H1 (cell line): ENCODE data around the gene POP7. TPM values are rescaled to one million over a fixed set of nuclear protein-coding genes. Genes with fewer than 3 reads are reported as not detected.

Experiments used
- CTCF ChIA-PET: fragments of 300-600 bp; sonication (Branson Sonifier 250); formaldehyde crosslinking; loops from one replicate; lab custom pipeline; 2021; ENCODE audit not compliant: partially characterized antibody; lab: Charles Lee
- POLR2A ChIA-PET: fragments of 300-600 bp; sonication (Branson Sonifier 250); formaldehyde crosslinking; loops from one replicate; lab custom pipeline; 2021; ENCODE audit warnings: inconsistent platforms; ENCODE audit not compliant: partially characterized antibody; lab: Charles Lee
- DNase-seq, 2 experiments: peaks; one replicate each; pipeline versions ENCODE4 v3.0.0 to v3.0.0-alpha.2; 2010 to 2022; ENCODE audit warnings: low spot score in 2 of 2, low read depth in 1 of 2, mixed read lengths in 1 of 2
- FAIRE-seq: peaks from 2 replicates; lab custom pipeline; 2011; peaks lifted over from hg19 to GRCh38; lab: Jason Lieb, UNC
- H2AFZ ChIP-seq: 2 replicates; pipeline ENCODE4 v1.8.1; 2012; ENCODE audit warnings: low read length, inconsistent platforms
- H2AK5ac ChIP-seq: 2 replicates; pipeline ENCODE4 v1.6.1; 2013; ENCODE audit warnings: low read depth, low read length
- H2BK120ac ChIP-seq: replicated peaks from 2 replicates; pipeline ENCODE3; 2013; ENCODE audit warnings: low read depth, low read length, inconsistent platforms
- H2BK12ac ChIP-seq: 2 replicates; pipeline ENCODE4 v1.6.1; 2013; ENCODE audit warnings: low read depth, low read length
- H2BK15ac ChIP-seq: 2 replicates; pipeline ENCODE4 v1.6.1; 2013; ENCODE audit warnings: low read length
- H2BK20ac ChIP-seq: 2 replicates; pipeline ENCODE4 v1.6.1; 2013; ENCODE audit warnings: low read length
- H2BK5ac ChIP-seq: 2 replicates; pipeline ENCODE4 v1.6.1; 2013; ENCODE audit warnings: low read depth, low read length
- H3K14ac ChIP-seq: 2 replicates; pipeline ENCODE4 v1.6.1; 2013; ENCODE audit warnings: inconsistent platforms; ENCODE audit not compliant: insufficient read length
- H3K18ac ChIP-seq: 2 replicates; pipeline ENCODE4 v1.6.1; 2013; ENCODE audit warnings: low read length; ENCODE audit errors: extremely low read depth
- H3K23ac ChIP-seq: 2 replicates; pipeline ENCODE4 v1.6.1; 2013; ENCODE audit warnings: inconsistent platforms; ENCODE audit not compliant: insufficient read length
- H3K23me2 ChIP-seq: 2 replicates; pipeline ENCODE4 v1.6.1; 2013; ENCODE audit warnings: low read depth, low read length
- H3K27ac ChIP-seq: 2 replicates; pipeline ENCODE4 v1.6.1; 2011; ENCODE audit warnings: low read depth, low read length, inconsistent platforms
- H3K27me3 ChIP-seq, 4 experiments: replicated peaks in 1 of 4; 1 replicate in 1 of 4; 2 replicates in 3 of 4; pipeline versions ENCODE4 v1.6.1 to v1.8.1; 2011 to 2013; ENCODE audit warnings: low read length in 3 of 4, mild to moderate bottlenecking in 3 of 4, inconsistent platforms in 2 of 4, mixed read lengths in 2 of 4, moderate library complexity in 1 of 4; ENCODE audit not compliant: control insufficient read depth in 3 of 4, insufficient read depth in 3 of 4; ENCODE audit errors: extremely low read depth in 1 of 4
- H3K36me3 ChIP-seq, 4 experiments: 2 replicates each; pipeline versions ENCODE4 v1.6.1 to v1.8.1; 2011 to 2013; ENCODE audit warnings: mild to moderate bottlenecking in 4 of 4, low read length in 3 of 4, moderate library complexity in 2 of 4, control low read depth in 1 of 4, inconsistent platforms in 1 of 4; ENCODE audit not compliant: insufficient read depth in 4 of 4, control insufficient read depth in 2 of 4
- H3K4ac ChIP-seq: replicated peaks from 2 replicates; pipeline ENCODE3; 2013; ENCODE audit warnings: low read length, low read depth, mixed read lengths, inconsistent platforms; ENCODE audit not compliant: insufficient read length
- H3K4me1 ChIP-seq, 4 experiments: replicated peaks in 1 of 4; 1 replicate in 1 of 4; 2 replicates in 3 of 4; pipeline versions ENCODE4 v1.6.1 to v1.8.1; 2011 to 2013; ENCODE audit warnings: low read length in 3 of 4, inconsistent platforms in 2 of 4, mixed read lengths in 1 of 4; ENCODE audit not compliant: insufficient read depth in 4 of 4, control insufficient read depth in 3 of 4
- H3K4me2 ChIP-seq, 2 experiments: 2 replicates each; pipeline versions ENCODE4 v1.6.1 to v1.8.1; 2011 to 2013; ENCODE audit warnings: low read depth in 2 of 2, low read length in 2 of 2, control low read depth in 1 of 2, inconsistent platforms in 1 of 2, mild to moderate bottlenecking in 1 of 2; ENCODE audit not compliant: insufficient read depth in 1 of 2
- H3K4me3 ChIP-seq, 4 experiments: fragments of 200-600, 300-600 bp in 1 of 4; sonication (generic), shearing (Covaris generic), sonication (Bioruptor Twin) in 1 of 4; 2 replicates each; pipeline versions ENCODE4 v1.5.1 to v1.8.1; 2011 to 2016; ENCODE audit warnings: low read length in 4 of 4, low read depth in 3 of 4, control low read depth in 2 of 4, inconsistent platforms in 2 of 4, mild to moderate bottlenecking in 2 of 4, mixed read lengths in 1 of 4, moderate library complexity in 1 of 4; ENCODE audit not compliant: insufficient read depth in 2 of 4; ENCODE audit errors: extremely low read depth in 1 of 4
- H3K56ac ChIP-seq: replicated peaks from 2 replicates; pipeline ENCODE3; 2013; ENCODE audit warnings: low read depth, mild to moderate bottlenecking, mixed read lengths, low read length, inconsistent platforms; ENCODE audit not compliant: insufficient read length
- H3K79me1 ChIP-seq: 2 replicates; pipeline ENCODE4 v1.6.1; 2013; ENCODE audit warnings: low read depth, low read length, control low read depth
- H3K79me2 ChIP-seq, 2 experiments: 2 replicates each; pipeline versions ENCODE4 v1.6.1 to v1.8.1; 2012 to 2013; ENCODE audit warnings: low read length in 2 of 2, mild to moderate bottlenecking in 2 of 2, inconsistent platforms in 1 of 2; ENCODE audit not compliant: insufficient read depth in 2 of 2, control insufficient read depth in 1 of 2
- H3K9ac ChIP-seq, 4 experiments: replicated peaks in 1 of 4; 1 replicate in 1 of 4; 2 replicates in 3 of 4; pipeline versions ENCODE4 v1.6.1 to v1.8.1; 2011 to 2013; ENCODE audit warnings: low read depth in 3 of 4, low read length in 3 of 4, control low read depth in 2 of 4, mild to moderate bottlenecking in 2 of 4, moderate library complexity in 2 of 4, inconsistent platforms in 1 of 4; ENCODE audit errors: extremely low read depth in 1 of 4
- H3K9me3 ChIP-seq, 2 experiments: 2 replicates each; pipeline versions ENCODE4 v1.6.1 to v1.8.1; 2012 to 2013; ENCODE audit warnings: mild to moderate bottlenecking in 2 of 2, moderate library complexity in 2 of 2, control low read depth in 1 of 2, inconsistent platforms in 1 of 2, low read depth in 1 of 2, low read length in 1 of 2, mixed read lengths in 1 of 2; ENCODE audit not compliant: insufficient read depth in 2 of 2
- H4K20me1 ChIP-seq, 2 experiments: replicated peaks in 1 of 2; 2 replicates each; pipeline versions ENCODE3 to v1.8.1; 2011 to 2013; ENCODE audit warnings: inconsistent platforms in 2 of 2, low read length in 2 of 2, mild to moderate bottlenecking in 1 of 2; ENCODE audit not compliant: insufficient read depth in 2 of 2, control insufficient read depth in 1 of 2
- H4K5ac ChIP-seq: 2 replicates; pipeline ENCODE4 v1.6.1; 2013; ENCODE audit warnings: low read length, low read depth, mixed read lengths, inconsistent platforms; ENCODE audit not compliant: insufficient read length
- H4K8ac ChIP-seq: 2 replicates; pipeline ENCODE4 v1.8.0; 2013; ENCODE audit warnings: mild to moderate bottlenecking, moderate library complexity, low read length, inconsistent platforms; ENCODE audit not compliant: insufficient read depth; ENCODE audit errors: extremely low read depth
- H4K91ac ChIP-seq: replicated peaks from 2 replicates; pipeline ENCODE3; 2013; ENCODE audit warnings: low read length, mixed read lengths, inconsistent platforms; ENCODE audit not compliant: insufficient read length
- BACH1 ChIP-seq: IDR thresholded peaks from 2 replicates; pipeline ENCODE4 v1.6.1; 2012; ENCODE audit warnings: low read length, improper control_type of control experiment
- CREB1 ChIP-seq: IDR thresholded peaks from 2 replicates; pipeline ENCODE4 v1.6.1; 2012; ENCODE audit warnings: inconsistent platforms
- POLR2A ChIP-seq, 2 experiments: IDR thresholded peaks; 1 replicate in 1 of 2; 2 replicates in 1 of 2; pipeline ENCODE4 v1.6.1; 2011; ENCODE audit warnings: low read depth in 2 of 2, low read length in 2 of 2, mild to moderate bottlenecking in 2 of 2; ENCODE audit errors: control extremely low read depth in 1 of 2
- POU5F1 ChIP-seq: IDR thresholded peaks from 2 replicates; pipeline ENCODE4 v1.6.1; 2011; ENCODE audit warnings: low read depth, mild to moderate bottlenecking, low read length, moderate library complexity
- RAD21 ChIP-seq, 2 experiments: IDR thresholded peaks in 1 of 2; conservative IDR thresholded peaks in 1 of 2; 2 replicates each; pipeline ENCODE4 v1.6.1; 2011; ENCODE audit warnings: low read depth in 2 of 2, low read length in 2 of 2, improper control_type of control experiment in 1 of 2, inconsistent platforms in 1 of 2, mild to moderate bottlenecking in 1 of 2, moderate library complexity in 1 of 2
- RNF2 ChIP-seq: fragments of 200-900, 300-1000 bp; sonication (generic); IDR thresholded peaks from 2 replicates; pipeline ENCODE4 v1.7.1; 2016; ENCODE audit warnings: borderline replicate concordance, low read depth, mild to moderate bottlenecking, antibody characterized with exemption, low read length; ENCODE audit not compliant: poor library complexity, severe bottlenecking; ENCODE audit errors: missing control alignments
- SIX5 ChIP-seq: IDR thresholded peaks from 2 replicates; pipeline ENCODE4 v1.6.1; 2011; ENCODE audit warnings: mild to moderate bottlenecking, low read depth, low read length
- SP1 ChIP-seq: IDR thresholded peaks from 2 replicates; pipeline ENCODE4 v1.6.1; 2011; ENCODE audit warnings: low read depth, low read length
- SRF ChIP-seq: IDR thresholded peaks from 2 replicates; pipeline ENCODE4 v1.6.1; 2011; ENCODE audit warnings: mild to moderate bottlenecking, low read depth, low read length, moderate library complexity
- TCF12 ChIP-seq: IDR thresholded peaks from 2 replicates; pipeline ENCODE4 v1.6.1; 2011; ENCODE audit warnings: low read depth, mild to moderate bottlenecking, low read length
- WGBS, 2 experiments: shearing (Covaris generic) in 1 of 2; methylation state at CpG; one replicate each; pipeline versions ENCODE4 v1.1.6 to v1.1.7; 2013 to 2015; ENCODE audit warnings: low lambda C conversion rate in 2 of 2, mixed read lengths in 2 of 2, inconsistent platforms in 1 of 2, low coverage in 1 of 2, missing lambda C conversion rate in 1 of 2; ENCODE audit not compliant: insufficient replicate concordance in 2 of 2, insufficient coverage in 1 of 2, insufficient read length in 1 of 2; ENCODE audit errors: extremely low coverage in 1 of 2, missing lambda C conversion rate in 1 of 2; 5-methylcytosine and 5-hydroxymethylcytosine counted together
- polyA plus RNA-seq, 7 experiments: library from polyadenylated mRNA; depleted of rRNA in 3 of 7; stranded (reverse) in 5 of 7; unstranded in 2 of 7; fragments of >200 nt in 5 of 7; fragments of 200-250 nt in 2 of 7; gene quantifications; 1 replicate in 5 of 7; 2 replicates in 1 of 7; 4 replicates in 1 of 7; pipeline versions ENCODE4 v1.2.1 to v1.2.3, GENCODE V29; 2011 to 2013; ENCODE audit warnings: missing spikeins in 2 of 7, mixed read lengths in 2 of 7
- total RNA-seq: library from RNA; stranded (reverse); fragmentation: NEBNext Ultra II Directional; extraction: Animal tissue kit (Norgen Biotek cat#: 25700); gene quantifications from 2 replicates; pipeline ENCODE4 v1.2.1, GENCODE V29; 2021

POP7 gene
- total and polyA plus RNA-seq, 2 of the 8 experiments (the other 6 are each of a cell fraction or from before 2014, with no cell fraction given): 92.5 to 135 TPM

- no peak overlapping the region for H3K27ac ChIP-seq
- no peaks in the 10 kb centered on the region; the same call in 1 of the 2 replicates for H3K23me2 ChIP-seq
- H2BK15ac ChIP-seq: no peak overlapping the region
- H2BK12ac ChIP-seq: no peak overlapping the region
- H3K27me3 ChIP-seq: no peaks in the 10 kb centered on the region
- peak overlapping the region in 1 of 4 experiments; percentile 0; a peak in 1 of 7 replicates for H3K9ac ChIP-seq
- FAIRE-seq: no peak
- peaks cover 10 to 44% of the 10 kb centered on the region in 2 experiments for H4K20me1 ChIP-seq
- no peak overlapping the region for H2BK20ac ChIP-seq
- WGBS, 2 experiments: 97% methylated on average over 29 of the region's 37 CpGs; no CpG with 5 or more reads in 1 of the 2 experiments
- no peak for TF ChIP-seq BACH1
- no peak for TF ChIP-seq RAD21 (IDR thresholded peaks at IDR 0.05 in 1 of 2, conservative IDR thresholded peaks at IDR 0.05 in 1 of 2; ENCODE audit: low read depth in 2 of 2, low read length in 2 of 2)
- TF ChIP-seq SIX5: no peak
- no peak for TF ChIP-seq TCF12
- TF ChIP-seq POLR2A (IDR thresholded peaks at IDR 0.05; ENCODE audit: control extremely low read depth in 1 of 2, low read depth in 2 of 2, low read length in 2 of 2): no peak
- TF ChIP-seq SRF: no peak
- no peak for TF ChIP-seq POU5F1
- TF ChIP-seq SP1: no peak
- no peak for TF ChIP-seq RNF2
- no peak for TF ChIP-seq CREB1
- no peak overlapping the region for H3K4me3 ChIP-seq
- H3K23ac ChIP-seq: no peak overlapping the region
- peaks cover 8% of the 10 kb centered on the region; the same call in 1 of the 2 replicates for H3K79me1 ChIP-seq
- no peak overlapping the region for H4K91ac ChIP-seq
- H2AK5ac ChIP-seq: no peak overlapping the region
- H3K4me2 ChIP-seq: no peak overlapping the region
- no peak for DNase-seq
- peaks cover 0 to 7% (median 2%) of the 10 kb centered on the region in 4 experiments; a peak in 5 of 7 replicates for H3K4me1 ChIP-seq
- H4K5ac ChIP-seq: no peak overlapping the region
- no peak overlapping the region for H3K18ac ChIP-seq
- H3K14ac ChIP-seq: no peak overlapping the region
- H2BK120ac ChIP-seq: no peak overlapping the region
- no peak overlapping the region for H3K4ac ChIP-seq
- no peak overlapping the region for H2AFZ ChIP-seq
- peaks cover 45 to 97% (median 73%) of the 10 kb centered on the region in 4 experiments for H3K36me3 ChIP-seq
- ChIA-PET POLR2A (interaction anchor here (0.9 to 14.3 kb wide), 15 partner anchors 5 to 191 kb away, joined by 3 to 257 read pairs (median 4); partner anchors contain the start of genes GIGYF1, GNB2, MOSPD3 and SRRT), CTCF (interaction anchor here (0.6 to 20.7 kb wide), 13 partner anchors 9 to 187 kb away, joined by 3 to 254 read pairs (median 4); partner anchors contain the start of genes GIGYF1, POP7 and TFR2)
- H3K9me3 ChIP-seq: no peaks in the 10 kb centered on the region
- peaks cover 0 to 16% of the 10 kb centered on the region in 2 experiments; a peak in 2 of 4 replicates for H3K79me2 ChIP-seq
- no peak overlapping the region for H2BK5ac ChIP-seq
- H3K56ac ChIP-seq: no peak overlapping the region
- H4K8ac ChIP-seq: no peak overlapping the region
Measured at GRCh38 chr7:100683659-100684533, 22.0 kb upstream of the POP7 start.
